ENCODE results near the gene PPM1B. TPM values are rescaled to one million over a fixed set of nuclear protein-coding genes. Genes with fewer than 3 reads are reported as not detected.
"Not testable (repeated sequence)": the region's sequence is repeated elsewhere in the genome, so short reads cannot be mapped to it uniquely, and the experiment has no call there.

The PPM1B gene
- total RNA-seq, 1 donor from 2014 or later, result 66.8 TPM

GRCh38 chr2:44247924-44248323 is 79.2 kb downstream of the PPM1B start:
- no peak for DNase-seq (ENCODE audit: low spot score)

GRCh38 chr2:44249269-44249668 is 80.6 kb downstream of the PPM1B start:
- DNase-seq (ENCODE audit: low spot score), result not testable (repeated sequence)

- no peak for DNase-seq (ENCODE audit: low spot score)
Observed at GRCh38 chr2:44250376-44250775, 81.7 kb downstream of the PPM1B start.

- no peak for DNase-seq (ENCODE audit: low spot score)
Observed at GRCh38 chr2:44254023-44254422, 85.3 kb downstream of the PPM1B start.

GRCh38 chr2:44255704-44256103 is 87.0 kb downstream of the PPM1B start:
- DNase-seq (ENCODE audit: low spot score), result not testable (repeated sequence)

GRCh38 chr2:44257802-44258201 is 89.1 kb downstream of the PPM1B start:
- DNase-seq (ENCODE audit: low spot score), result not testable (repeated sequence)

GRCh38 chr2:44267269-44267795 is 98.7 kb downstream of the PPM1B start:
- no peak for DNase-seq (ENCODE audit: low spot score)

GRCh38 chr2:44267796-44268648 is 99.3 kb downstream of the PPM1B start:
- no peak for DNase-seq (ENCODE audit: low spot score)

GRCh38 chr2:44269831-44270230 is 101.2 kb downstream of the PPM1B start:
- no peak for DNase-seq (ENCODE audit: low spot score)

GRCh38 chr2:44271296-44271695 is 102.6 kb downstream of the PPM1B start:
- DNase-seq (ENCODE audit: low spot score), result no peak

- DNase-seq (ENCODE audit: low spot score), result no peak
Observed at GRCh38 chr2:44273076-44273475, 104.4 kb downstream of the PPM1B start.

GRCh38 chr2:44273596-44273995 is 104.9 kb downstream of the PPM1B start:
- no peak for DNase-seq (ENCODE audit: low spot score)

GRCh38 chr2:44275927-44276303 is 107.2 kb downstream of the PPM1B start:
- no peak for DNase-seq (ENCODE audit: low spot score)

GRCh38 chr2:44277541-44277940 is 108.9 kb downstream of the PPM1B start:
- DNase-seq (ENCODE audit: low spot score), result no peak

GRCh38 chr2:44280869-44281268 is 112.2 kb downstream of the PPM1B start:
- DNase-seq (ENCODE audit: low spot score), result no peak

Other genes starting within 250 kb of the PPM1B start
- gene LRPPRC, start 172.9 kb upstream of the PPM1B start, total RNA-seq, result 70.8 TPM
- gene SLC3A1, start 106.6 kb downstream of the PPM1B start, total RNA-seq, result 0.19 TPM
- gene PREPL, start 192.6 kb downstream of the PPM1B start, total RNA-seq, result 28.9 TPM
- gene CAMKMT, start 193.1 kb downstream of the PPM1B start, total RNA-seq, result 10.2 TPM